C4-2B (cell line): ENCODE data around the gene AGAP1.

Experiments used
- ZFX ChIP-seq: fragments of 450-650 bp; IDR thresholded peaks from 2 replicates; pipeline ENCODE4 v1.6.1; 2017
- TF ChIP-seq, protein P1 (sequence below): fragments of 450-650 bp; conservative IDR thresholded peaks from 2 replicates; pipeline ENCODE4 v1.5.1; 2017; ENCODE audit warnings: mild to moderate bottlenecking

DNA sequence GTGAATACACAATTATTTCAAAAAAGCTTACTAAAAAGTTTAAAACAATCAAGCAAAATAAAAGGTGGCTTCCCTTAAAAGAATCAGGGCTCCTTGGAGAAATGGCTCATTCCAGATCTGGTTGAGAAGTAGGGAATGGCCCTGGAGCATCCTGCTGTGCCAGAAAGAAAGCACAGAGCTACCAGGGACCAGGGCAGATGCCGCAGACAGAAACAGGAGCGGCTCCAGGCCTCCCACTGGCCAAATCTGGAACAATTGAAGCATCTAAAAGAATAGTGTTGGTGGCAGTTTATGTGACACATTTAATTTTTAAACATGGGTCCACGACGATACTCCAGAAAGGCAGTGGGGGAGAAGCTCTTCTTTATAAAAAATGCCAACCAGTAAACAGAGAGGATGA, 598.9 kb downstream of the AGAP1 start:
- TF ChIP-seq, protein P1, sequence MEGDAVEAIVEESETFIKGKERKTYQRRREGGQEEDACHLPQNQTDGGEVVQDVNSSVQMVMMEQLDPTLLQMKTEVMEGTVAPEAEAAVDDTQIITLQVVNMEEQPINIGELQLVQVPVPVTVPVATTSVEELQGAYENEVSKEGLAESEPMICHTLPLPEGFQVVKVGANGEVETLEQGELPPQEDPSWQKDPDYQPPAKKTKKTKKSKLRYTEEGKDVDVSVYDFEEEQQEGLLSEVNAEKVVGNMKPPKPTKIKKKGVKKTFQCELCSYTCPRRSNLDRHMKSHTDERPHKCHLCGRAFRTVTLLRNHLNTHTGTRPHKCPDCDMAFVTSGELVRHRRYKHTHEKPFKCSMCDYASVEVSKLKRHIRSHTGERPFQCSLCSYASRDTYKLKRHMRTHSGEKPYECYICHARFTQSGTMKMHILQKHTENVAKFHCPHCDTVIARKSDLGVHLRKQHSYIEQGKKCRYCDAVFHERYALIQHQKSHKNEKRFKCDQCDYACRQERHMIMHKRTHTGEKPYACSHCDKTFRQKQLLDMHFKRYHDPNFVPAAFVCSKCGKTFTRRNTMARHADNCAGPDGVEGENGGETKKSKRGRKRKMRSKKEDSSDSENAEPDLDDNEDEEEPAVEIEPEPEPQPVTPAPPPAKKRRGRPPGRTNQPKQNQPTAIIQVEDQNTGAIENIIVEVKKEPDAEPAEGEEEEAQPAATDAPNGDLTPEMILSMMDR: no peak
- TF ChIP-seq ZFX: no peak
